Measurements from ENCODE around the gene ZNF736. TPM values are rescaled to one million over a fixed set of nuclear protein-coding genes. Genes with fewer than 3 reads are reported as not detected.

The ZNF736 gene
- total RNA-seq, 3 donors from 2014 or later = 11.0 to 14.0 (median 11.7) TPM

- Histone ChIP-seq H3K4me1 (ENCODE audit: low read depth) (no peaks in the 10 kb centered on the region), H3K9me3 (peaks cover 69% of the 10 kb centered on the region), H3K36me3 (ENCODE audit: low read depth) (no peaks in the 10 kb centered on the region), H3K4me3 (no peak overlapping the region)
- DNase-seq = no peak
- TF ChIP-seq CTCF (IDR thresholded peaks at IDR 0.05) = no peak
- intact Hi-C loops (cut with DNase I, micrococcal nuclease) = no loop called here
- no peak for ATAC-seq
Observed at GRCh38 chr7:64373017-64373416, 59.3 kb downstream of the ZNF736 start.

DNA sequence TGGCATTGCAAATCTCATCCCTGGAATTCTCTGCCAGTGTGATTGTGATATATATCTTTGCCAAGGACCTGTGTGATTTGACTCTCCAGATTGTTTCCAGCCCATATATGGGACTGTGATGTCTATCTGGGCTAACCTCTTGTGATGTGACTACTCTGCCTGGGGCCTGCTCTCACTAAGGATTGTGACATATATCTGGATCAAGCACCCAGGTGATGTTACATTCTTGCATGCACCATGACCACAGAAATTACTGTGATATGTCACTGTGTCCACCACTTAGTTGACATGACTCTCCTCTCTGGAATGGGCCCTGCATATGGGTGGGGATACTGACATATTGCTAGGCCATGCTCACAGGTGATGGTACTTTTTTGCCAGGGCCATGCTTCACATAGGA is 86.6 kb downstream of the ZNF736 start:
- ATAC-seq = no peak
- no peak overlapping the region for H3K4me3 ChIP-seq
- no peak for DNase-seq
- H3K36me3 ChIP-seq (ENCODE audit: low read depth) = no peaks in the 10 kb centered on the region
- H3K4me1 ChIP-seq (ENCODE audit: low read depth) = no peaks in the 10 kb centered on the region
- H3K9me3 ChIP-seq = peaks cover 36% of the 10 kb centered on the region
- no peak for TF ChIP-seq CTCF (IDR thresholded peaks at IDR 0.05)
- intact Hi-C loops (cut with DNase I, micrococcal nuclease) = no loop called here

Other genes with a start within 250 kb of the ZNF736 start
- gene ZNF735, start 106.8 kb upstream of the ZNF736 start, total RNA-seq = not detected
- not detected for gene ZNF679, start 85.5 kb upstream of the ZNF736 start, total RNA-seq
- 10 to 100 TPM in 1 of 3 donors, 1 to 10 TPM in 2; 8.7 to 11.9 (median 9.9) TPM for gene ZNF680, start 249.1 kb downstream of the ZNF736 start, total RNA-seq